GM18517 (cell line): ENCODE data around the gene CGRRF1.

Experiments
- ATAC-seq: cut with Tn5 transposase; IDR thresholded peaks from one replicate; pipeline ENCODE4 v1.9.1; 2021; ENCODE audit warnings: mild to moderate bottlenecking, moderate library complexity; ENCODE audit not compliant: unreplicated experiment

The CGRRF1 gene

GRCh38 chr14:54570631-54571415 lies 61.1 kb downstream of the CGRRF1 start:
- ATAC-seq, result no peak

GRCh38 chr14:54572316-54572715 lies 62.6 kb downstream of the CGRRF1 start:
- ATAC-seq, result no peak

GRCh38 chr14:54574528-54574927 lies 64.8 kb downstream of the CGRRF1 start:
- ATAC-seq, result no peak

GRCh38 chr14:54577494-54577893 lies 67.8 kb downstream of the CGRRF1 start:
- no peak for ATAC-seq

GRCh38 chr14:54577977-54578376 lies 68.3 kb downstream of the CGRRF1 start:
- no peak for ATAC-seq

- no peak for ATAC-seq
Measured at GRCh38 chr14:54579621-54580020, 69.9 kb downstream of the CGRRF1 start.

GRCh38 chr14:54580933-54581332 lies 71.2 kb downstream of the CGRRF1 start:
- ATAC-seq, result no peak

- ATAC-seq, result no peak
Measured at GRCh38 chr14:54582334-54582733, 72.6 kb downstream of the CGRRF1 start.

GRCh38 chr14:54584097-54584496 lies 74.4 kb downstream of the CGRRF1 start:
- ATAC-seq, result no peak

- no peak for ATAC-seq
Measured at GRCh38 chr14:54585214-54585613, 75.5 kb downstream of the CGRRF1 start.
